Measurements from ENCODE around the gene CIDEB. TPM values are rescaled to one million over a fixed set of nuclear protein-coding genes. Genes with fewer than 3 reads are reported as not detected.

Gene CIDEB
- total RNA-seq, 1 experiment from 2014 or later = not detected

DNA sequence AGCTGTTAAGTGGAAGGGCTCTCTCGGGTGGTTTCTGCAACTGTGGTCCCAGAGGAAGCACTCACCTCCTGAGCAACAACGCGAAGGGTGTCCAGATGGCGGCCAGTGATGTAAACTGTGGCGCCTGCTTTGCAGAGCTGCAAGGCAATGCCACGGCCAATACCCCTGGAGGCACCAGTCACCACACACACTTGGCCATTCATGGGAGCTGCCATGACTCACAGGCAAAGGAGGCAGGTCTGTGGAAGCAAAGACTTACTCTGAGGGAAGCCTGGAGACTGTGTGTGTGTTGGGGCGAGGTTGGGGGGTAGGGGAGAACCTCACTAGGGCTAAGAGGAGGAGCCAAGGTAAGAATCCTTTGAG lies 8.9 kb downstream of the CIDEB start:
- Histone ChIP-seq H3K9ac (ENCODE audit: extremely low read depth, insufficient read length, low read length) (peak overlapping the region; percentile 84), H2AK5ac (ENCODE audit: insufficient read length, low read length) (no peak overlapping the region), H3K27me3 (ENCODE audit: insufficient read depth, low read length) (no peaks in the 10 kb centered on the region), H3K79me1 (ENCODE audit: insufficient read depth, low read depth, low read length, poor library complexity, severe bottlenecking) (peaks cover 3% of the 10 kb centered on the region), H3K9me3 (ENCODE audit: control insufficient read depth, low read depth, low read length) (no peaks in the 10 kb centered on the region), H3K18ac (ENCODE audit: insufficient read length, low read depth, low read length) (no peak overlapping the region), H3K4me2 (ENCODE audit: insufficient read depth, insufficient read length, low read length) (peak overlapping the region; percentile 100), H3K56ac (ENCODE audit: insufficient read length, low read depth, low read length) (no peak overlapping the region), H3K4ac (ENCODE audit: low read depth, low read length) (no peak overlapping the region), H3K4me1 (ENCODE audit: insufficient read depth, low read length) (peaks cover 4% of the 10 kb centered on the region; the same call in 1 of the 2 replicates), H3K27ac (ENCODE audit: insufficient read length, low read depth, low read length) (no peak overlapping the region), H4K8ac (replicated peaks; ENCODE audit: insufficient read length, low read depth, low read length) (no peak overlapping the region), H4K91ac (ENCODE audit: insufficient read length, low read depth, low read length) (no peak overlapping the region), H4K20me1 (ENCODE audit: control insufficient read depth, insufficient read depth, insufficient read length) (no peaks in the 10 kb centered on the region), H2BK20ac (ENCODE audit: low read depth, low read length, poor library complexity, severe bottlenecking) (no peak overlapping the region), H2BK120ac (ENCODE audit: low read depth, low read length, poor library complexity, severe bottlenecking) (no peak overlapping the region), H2BK5ac (ENCODE audit: insufficient read length, low read length) (no peak overlapping the region), H3K14ac (ENCODE audit: insufficient read depth, low read length) (no peak overlapping the region), H3K79me2 (ENCODE audit: insufficient read depth, low read length) (peaks cover 4% of the 10 kb centered on the region; the same call in 1 of the 2 replicates), H2AFZ (ENCODE audit: low read length) (no peak overlapping the region), H4K5ac (ENCODE audit: insufficient read length, low read depth, low read length) (no peak overlapping the region), H3T11ph (ENCODE audit: low read length) (no peak overlapping the region), H3K23me2 (ENCODE audit: insufficient read length, low read depth, low read length, poor library complexity, severe bottlenecking) (peaks cover 11% of the 10 kb centered on the region), H3K23ac (ENCODE audit: insufficient read length, low read depth, low read length) (no peak overlapping the region), H2BK15ac (ENCODE audit: low read depth, low read length) (no peak overlapping the region), H2BK12ac (ENCODE audit: insufficient read length, low read depth, low read length) (no peak overlapping the region)
- TF ChIP-seq, protein P1, sequence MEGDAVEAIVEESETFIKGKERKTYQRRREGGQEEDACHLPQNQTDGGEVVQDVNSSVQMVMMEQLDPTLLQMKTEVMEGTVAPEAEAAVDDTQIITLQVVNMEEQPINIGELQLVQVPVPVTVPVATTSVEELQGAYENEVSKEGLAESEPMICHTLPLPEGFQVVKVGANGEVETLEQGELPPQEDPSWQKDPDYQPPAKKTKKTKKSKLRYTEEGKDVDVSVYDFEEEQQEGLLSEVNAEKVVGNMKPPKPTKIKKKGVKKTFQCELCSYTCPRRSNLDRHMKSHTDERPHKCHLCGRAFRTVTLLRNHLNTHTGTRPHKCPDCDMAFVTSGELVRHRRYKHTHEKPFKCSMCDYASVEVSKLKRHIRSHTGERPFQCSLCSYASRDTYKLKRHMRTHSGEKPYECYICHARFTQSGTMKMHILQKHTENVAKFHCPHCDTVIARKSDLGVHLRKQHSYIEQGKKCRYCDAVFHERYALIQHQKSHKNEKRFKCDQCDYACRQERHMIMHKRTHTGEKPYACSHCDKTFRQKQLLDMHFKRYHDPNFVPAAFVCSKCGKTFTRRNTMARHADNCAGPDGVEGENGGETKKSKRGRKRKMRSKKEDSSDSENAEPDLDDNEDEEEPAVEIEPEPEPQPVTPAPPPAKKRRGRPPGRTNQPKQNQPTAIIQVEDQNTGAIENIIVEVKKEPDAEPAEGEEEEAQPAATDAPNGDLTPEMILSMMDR (conservative IDR thresholded peaks at IDR 0.05) = no peak
- no peaks in the 10 kb centered on the region; the same call in 1 of the 2 replicates for H3K27me3 Mint-ChIP-seq (ENCODE audit: low read depth)
- no CpG with 5 or more reads among the region's 7 CpGs for WGBS (ENCODE audit: extremely low coverage, insufficient read length, low lambda C conversion rate)
- peaks cover 21 to 22% of the 10 kb centered on the region in 2 experiments for H3K4me1 Mint-ChIP-seq
- no peaks in the 10 kb centered on the region; a peak in 1 of 5 replicates for H3K9me3 Mint-ChIP-seq
- H3K27ac Mint-ChIP-seq = peak overlapping the region in 2 of 3 experiments; percentile 31 to 97; a peak in 3 of 7 replicates
- peak; percentile 38 for DNase-seq
- H3K4me3 Mint-ChIP-seq = peak overlapping the region; percentile 91 to 93
- H3K36me3 Mint-ChIP-seq (ENCODE audit: insufficient read depth in 1 of 3, low read depth in 3 of 3) = peaks cover 16 to 48% (median 43%) of the 10 kb centered on the region in 3 experiments
